DMS 273 (cell line): ENCODE results near the gene HUWE1.
"Not testable (repeated sequence)": the region's sequence is repeated elsewhere in the genome, so short reads cannot be mapped to it uniquely, and the experiment has no call there.

Experiments
- DNase-seq: peaks from one replicate; lab custom pipeline; 2025; ENCODE audit not compliant: unreplicated experiment; lab: John Stamatoyannopoulos, UW

HUWE1 gene

DNA sequence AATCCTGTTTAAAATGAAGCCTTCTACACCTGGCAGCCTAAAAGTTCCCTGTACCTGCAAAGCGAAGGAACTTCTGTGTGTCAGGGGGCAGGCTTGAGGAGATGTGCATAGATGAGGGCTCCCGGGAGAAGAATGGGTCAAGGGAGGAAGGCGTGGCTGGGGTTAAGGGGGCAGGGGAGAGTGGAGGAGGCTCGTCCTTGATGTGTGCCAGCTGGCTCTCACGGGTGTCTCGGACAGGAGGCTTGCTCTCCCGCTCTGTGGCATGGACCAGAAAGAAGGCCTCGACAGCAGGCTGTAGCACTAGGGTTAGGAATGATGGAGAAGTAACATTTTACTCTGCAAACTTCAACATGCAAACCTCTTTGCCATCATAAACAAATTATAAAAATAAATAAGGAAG, 147.7 kb downstream of the HUWE1 start:
- no peak for DNase-seq

DNA sequence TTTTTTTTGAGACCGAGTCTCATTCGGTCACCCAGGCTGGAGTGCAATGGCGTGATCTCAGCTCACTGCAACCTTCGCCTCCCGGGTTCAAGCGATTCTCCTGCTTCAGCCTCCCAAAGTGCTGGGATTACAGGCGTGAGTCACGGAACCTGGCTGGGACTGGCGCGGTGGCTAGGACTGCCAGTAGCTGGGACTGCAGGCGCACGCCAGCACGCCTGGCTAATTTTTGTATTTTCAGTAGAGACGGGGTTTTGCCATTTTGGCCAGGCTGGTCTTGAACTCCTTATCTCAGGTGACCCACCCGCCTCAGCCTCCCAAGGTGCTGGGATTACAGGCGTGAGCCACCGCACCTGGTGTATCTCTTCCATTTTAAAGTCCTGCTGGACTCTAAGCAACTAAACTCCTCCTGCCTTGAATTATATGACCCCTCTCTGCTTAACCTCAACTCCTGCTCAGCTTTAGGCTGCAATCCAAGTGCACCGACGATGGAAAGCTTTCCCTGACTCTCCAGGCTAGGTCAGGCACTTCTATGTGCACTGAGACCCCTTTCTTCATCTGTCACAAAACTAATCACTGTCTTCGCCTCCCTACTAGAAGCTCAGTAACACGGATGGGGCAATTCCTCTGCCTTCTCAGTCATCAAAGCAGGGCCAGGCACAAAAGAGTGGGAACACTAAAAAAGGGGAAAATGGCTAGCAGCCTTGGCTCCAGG, 155.1 kb downstream of the HUWE1 start:
- DNase-seq, result peak; percentile 21

DNA sequence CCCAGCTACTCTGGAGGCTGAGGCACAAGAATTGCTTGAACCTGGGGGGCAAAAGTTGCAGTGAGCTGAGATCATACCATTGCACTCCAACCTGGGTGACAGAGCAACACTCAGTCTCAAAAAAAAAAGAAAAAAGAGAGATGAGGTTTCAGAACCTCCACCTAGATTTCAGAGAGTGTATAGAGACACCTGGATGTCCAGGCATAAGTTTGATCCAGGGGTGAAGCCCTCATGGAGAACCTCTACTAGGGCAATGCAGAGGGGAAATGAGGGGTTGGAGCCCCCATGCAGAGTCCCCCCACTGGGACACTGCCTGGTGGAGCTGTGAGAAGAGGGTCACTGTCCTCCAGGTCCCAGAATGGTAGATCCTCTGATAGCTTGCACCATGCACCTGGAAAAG, 159.5 kb downstream of the HUWE1 start:
- DNase-seq, result no peak

DNA sequence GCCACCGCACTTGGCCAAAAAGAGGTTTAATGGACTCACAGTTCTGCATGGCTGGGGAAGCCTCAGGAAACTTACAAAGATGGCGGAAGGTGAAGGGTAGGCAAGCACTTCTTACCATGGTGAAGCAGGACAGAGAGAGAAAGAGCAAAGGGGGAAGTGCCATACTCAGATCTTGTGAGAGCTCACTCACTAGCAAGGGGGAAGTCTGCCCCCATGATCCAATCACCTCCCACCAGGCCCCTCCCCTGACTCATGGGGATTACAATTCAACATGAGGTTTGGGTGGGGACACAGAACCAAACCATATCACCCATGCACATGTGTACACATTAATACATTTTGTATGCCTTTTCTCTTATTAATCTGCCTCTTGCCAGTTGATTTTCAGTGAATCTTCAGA, 175.2 kb downstream of the HUWE1 start:
- DNase-seq, result no peak

DNA sequence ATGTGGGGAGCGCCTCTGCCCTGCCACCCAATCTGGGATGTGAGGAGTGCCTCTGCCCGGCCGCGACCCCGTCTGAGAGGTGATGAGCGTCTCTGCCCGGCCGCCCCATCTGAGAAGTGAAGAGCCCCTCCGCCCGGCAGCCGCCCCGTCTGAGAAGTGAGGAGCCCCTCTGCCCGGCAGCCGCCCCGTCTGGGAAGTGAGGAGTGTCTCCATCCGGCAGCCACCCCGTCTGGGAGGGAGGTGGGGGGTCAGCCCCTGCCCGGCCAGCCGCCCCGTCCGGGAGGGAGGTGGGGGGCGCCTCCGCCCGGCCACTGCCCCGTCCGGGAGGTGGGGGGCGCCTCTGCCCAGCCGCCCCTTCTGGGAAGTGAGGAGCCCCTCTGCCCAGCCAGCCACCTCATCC, 182.5 kb downstream of the HUWE1 start:
- not testable (repeated sequence) for DNase-seq

DNA sequence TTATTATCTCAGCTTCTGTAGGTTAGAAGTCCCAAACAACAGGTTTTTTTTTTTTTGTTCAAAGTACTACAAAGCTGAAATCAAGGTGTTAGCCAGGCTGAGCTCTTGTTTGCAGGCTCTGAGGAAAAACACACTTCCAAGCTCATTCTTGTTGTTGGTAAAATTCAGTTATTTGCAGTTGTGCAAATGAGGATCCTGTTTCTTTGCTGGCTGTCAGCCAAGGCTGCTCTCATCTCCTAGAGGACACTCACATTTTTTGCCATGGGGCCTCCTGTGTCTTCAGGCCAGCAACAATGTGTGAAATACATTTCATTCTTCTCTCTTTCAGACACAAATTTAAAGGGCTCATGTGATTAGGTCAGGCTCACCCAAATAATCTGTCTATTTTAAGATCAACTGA, 192.1 kb downstream of the HUWE1 start:
- peak; percentile 47 for DNase-seq

DNA sequence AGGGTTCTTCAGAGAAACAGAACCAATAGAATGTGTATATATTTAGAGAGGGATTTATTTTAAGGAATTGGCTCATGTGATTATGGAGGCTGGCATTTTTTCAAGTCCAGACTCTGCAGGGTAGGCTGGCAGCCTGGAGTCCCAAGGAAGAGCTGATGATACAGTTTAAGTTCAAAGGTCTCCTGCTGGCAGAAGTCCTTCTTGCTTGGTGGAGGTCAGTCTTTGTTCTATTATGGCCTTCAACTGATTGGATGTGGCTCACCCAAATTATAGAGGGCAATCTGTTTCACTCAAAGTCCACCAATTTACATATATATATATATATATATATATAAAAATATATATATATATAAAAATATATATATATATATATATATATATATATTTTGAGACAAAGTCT, 200.2 kb downstream of the HUWE1 start:
- no peak for DNase-seq

DNA sequence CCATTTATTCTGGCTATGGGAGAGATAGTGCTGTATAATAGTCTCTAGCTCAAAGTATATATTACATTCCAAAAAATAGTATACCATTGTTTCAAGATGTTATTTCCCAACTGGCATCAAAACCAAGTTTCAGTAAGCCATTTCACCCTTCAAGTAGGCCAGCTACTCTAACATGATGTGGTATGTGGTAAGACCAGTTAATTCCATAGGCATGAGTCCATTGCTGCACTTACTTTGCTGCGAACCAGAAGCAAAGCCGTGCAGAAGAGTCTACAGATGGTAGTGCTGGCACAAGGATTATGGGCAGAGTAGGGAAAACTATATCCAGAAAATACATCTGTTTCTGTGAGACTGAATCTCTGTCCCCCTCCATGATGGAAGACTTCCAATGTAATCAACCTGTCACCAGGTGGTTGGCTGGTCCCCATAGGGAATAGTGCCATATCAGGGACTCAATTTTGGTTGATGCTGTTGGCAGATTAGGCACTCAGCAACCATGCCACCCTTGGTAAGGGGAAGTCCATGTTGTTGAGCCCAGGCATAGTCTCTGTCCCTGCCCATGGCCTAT, 202.6 kb downstream of the HUWE1 start:
- no peak for DNase-seq

DNA sequence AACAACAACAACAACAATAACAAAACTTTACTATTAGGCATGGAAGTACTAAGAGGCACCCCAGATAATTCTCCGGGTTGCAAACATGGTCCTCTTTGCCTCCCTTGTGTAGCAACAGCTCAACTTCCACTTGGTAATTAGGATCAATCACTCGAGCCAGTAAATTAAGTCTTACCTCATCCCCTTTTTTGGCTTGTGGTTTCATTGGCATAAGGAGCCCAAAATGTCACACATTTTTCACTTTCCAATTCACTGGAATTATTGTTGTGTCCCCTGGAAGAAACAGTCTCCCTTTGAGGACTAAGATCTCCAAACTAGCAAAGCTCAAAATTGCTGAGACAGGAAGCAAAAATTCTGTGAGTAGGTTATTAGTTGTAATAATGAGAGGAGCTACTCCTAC, 203.1 kb downstream of the HUWE1 start:
- peak; percentile 27 for DNase-seq
